GM12875 (cell line): Measurements from ENCODE around the gene BST1.

ENCODE experiments used
- H3K4me3 ChIP-seq: one replicate; pipeline ENCODE4 v1.5.1; 2011; ENCODE audit warnings: low read depth, low read length, control low read depth
- CTCF ChIP-seq: IDR thresholded peaks from 2 replicates; pipeline ENCODE4 v1.5.1; 2011; ENCODE audit warnings: low read depth, mild to moderate bottlenecking, control low read depth, inconsistent platforms, low read length, moderate library complexity, borderline replicate concordance; ENCODE audit not compliant: insufficient read depth

BST1 gene

GRCh38 chr4:15657366-15657765 is 45.5 kb upstream of the BST1 start:
- no peak overlapping the region for H3K4me3 ChIP-seq
- no peak for TF ChIP-seq CTCF

GRCh38 chr4:15658136-15658770 is 44.6 kb upstream of the BST1 start:
- TF ChIP-seq CTCF: no peak
- H3K4me3 ChIP-seq: no peak overlapping the region

GRCh38 chr4:15658781-15659180 is 44.1 kb upstream of the BST1 start:
- no peak overlapping the region for H3K4me3 ChIP-seq
- no peak for TF ChIP-seq CTCF

- TF ChIP-seq CTCF: no peak
- H3K4me3 ChIP-seq: no peak overlapping the region
Measured at GRCh38 chr4:15659768-15660570, 42.9 kb upstream of the BST1 start.

GRCh38 chr4:15665753-15666365 is 37.0 kb upstream of the BST1 start:
- H3K4me3 ChIP-seq: no peak overlapping the region
- no peak for TF ChIP-seq CTCF

GRCh38 chr4:15667006-15667405 is 35.9 kb upstream of the BST1 start:
- no peak overlapping the region for H3K4me3 ChIP-seq
- TF ChIP-seq CTCF: no peak
